Peyer's patch (tissue), 4 donors: ENCODE results near the gene TMTC2.

ENCODE experiments used
- POLR2A ChIP-seq, 2 donors: fragments of 450-650 bp; IDR thresholded peaks; one replicate each; pipeline ENCODE4 v1.5.1; 2017; ENCODE audit warnings: antibody characterized with exemption in 2 of 2, mild to moderate bottlenecking in 2 of 2, moderate library complexity in 2 of 2
- TF ChIP-seq, protein P1 (sequence below), 6 experiments: fragments of 450-650 bp in 4 of 6; fragments of 200-600 bp in 2 of 6; sonication (generic) in 1 of 6; IDR thresholded peaks; one replicate each; pipeline ENCODE4 v1.5.1; 2017 to 2019; ENCODE audit warnings: antibody characterized with exemption in 6 of 6, mild to moderate bottlenecking in 3 of 6, moderate library complexity in 1 of 6

GRCh38 chr12:82730953-82731459 is 44.3 kb downstream of the TMTC2 start:
- TF ChIP-seq POLR2A (IDR thresholded peaks at IDR 0.05), result no peak
- TF ChIP-seq, protein P1, sequence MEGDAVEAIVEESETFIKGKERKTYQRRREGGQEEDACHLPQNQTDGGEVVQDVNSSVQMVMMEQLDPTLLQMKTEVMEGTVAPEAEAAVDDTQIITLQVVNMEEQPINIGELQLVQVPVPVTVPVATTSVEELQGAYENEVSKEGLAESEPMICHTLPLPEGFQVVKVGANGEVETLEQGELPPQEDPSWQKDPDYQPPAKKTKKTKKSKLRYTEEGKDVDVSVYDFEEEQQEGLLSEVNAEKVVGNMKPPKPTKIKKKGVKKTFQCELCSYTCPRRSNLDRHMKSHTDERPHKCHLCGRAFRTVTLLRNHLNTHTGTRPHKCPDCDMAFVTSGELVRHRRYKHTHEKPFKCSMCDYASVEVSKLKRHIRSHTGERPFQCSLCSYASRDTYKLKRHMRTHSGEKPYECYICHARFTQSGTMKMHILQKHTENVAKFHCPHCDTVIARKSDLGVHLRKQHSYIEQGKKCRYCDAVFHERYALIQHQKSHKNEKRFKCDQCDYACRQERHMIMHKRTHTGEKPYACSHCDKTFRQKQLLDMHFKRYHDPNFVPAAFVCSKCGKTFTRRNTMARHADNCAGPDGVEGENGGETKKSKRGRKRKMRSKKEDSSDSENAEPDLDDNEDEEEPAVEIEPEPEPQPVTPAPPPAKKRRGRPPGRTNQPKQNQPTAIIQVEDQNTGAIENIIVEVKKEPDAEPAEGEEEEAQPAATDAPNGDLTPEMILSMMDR (IDR thresholded peaks at IDR 0.05), result no peak
